ENCODE results near the gene CDKN2AIP.
"Not testable (repeated sequence)": the region's sequence is repeated elsewhere in the genome, so short reads cannot be mapped to it uniquely, and the experiment has no call there.

Gene CDKN2AIP

GRCh38 chr4:183448436-183448835 lies 4.0 kb downstream of the CDKN2AIP start:
- Histone ChIP-seq H3K9me3 (ENCODE audit: insufficient read depth, low read length) (no peaks in the 10 kb centered on the region), H3K27me3 (ENCODE audit: insufficient read depth, insufficient read length) (no peaks in the 10 kb centered on the region), H3K9ac (ENCODE audit: insufficient read length, low read depth) (no peak overlapping the region), H3K4me1 (ENCODE audit: insufficient read depth, insufficient read length) (peaks cover 4% of the 10 kb centered on the region), H3K36me3 (ENCODE audit: insufficient read depth, insufficient read length, low read length) (peaks cover 52% of the 10 kb centered on the region), H3K4me3 (ENCODE audit: insufficient read length, low read depth) (no peak overlapping the region)
- TF ChIP-seq ZNF274 (IDR thresholded peaks at IDR 0.05; ENCODE audit: low read depth, low read length) (no peak), YY1 (IDR thresholded peaks at IDR 0.05; ENCODE audit: insufficient read depth, insufficient read length) (no peak), SUZ12 (IDR thresholded peaks at IDR 0.05; ENCODE audit: extremely low read depth, insufficient read depth, insufficient read length) (no peak)
- DNase-seq (ENCODE audit: low read depth, low spot score): no peak

DNA sequence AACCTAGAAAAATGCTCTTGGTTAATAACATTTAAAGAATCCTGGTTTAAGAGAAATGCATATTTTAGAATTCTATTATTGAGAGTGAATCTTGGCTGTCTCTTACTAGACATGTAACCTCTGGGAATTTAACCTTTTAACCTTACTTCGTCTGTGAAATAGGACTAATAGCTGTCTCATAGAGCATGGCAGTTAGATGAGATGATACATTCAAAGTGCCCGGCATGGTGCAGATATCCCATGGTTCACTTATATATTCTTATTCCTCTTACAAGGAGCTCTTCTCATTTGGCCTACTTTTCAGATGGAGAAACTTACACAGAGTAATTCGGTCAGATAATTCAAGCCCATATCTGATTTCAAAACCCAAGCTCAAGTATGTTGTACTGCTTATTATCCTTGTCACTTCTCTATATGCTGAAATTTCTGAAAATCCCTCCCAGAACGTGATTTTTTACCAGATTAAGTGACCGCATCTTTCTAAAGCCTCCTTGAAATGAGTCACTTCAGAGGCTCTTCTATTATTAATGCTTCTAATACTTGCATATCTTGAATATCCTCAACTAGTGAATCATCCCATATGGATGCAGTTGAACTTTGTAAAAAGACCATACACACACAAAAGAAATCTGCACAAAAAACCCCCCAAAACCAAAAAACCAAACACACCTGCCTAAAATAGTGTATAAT lies 4.9 kb downstream of the CDKN2AIP start:
- Histone ChIP-seq H3K9me3 (ENCODE audit: insufficient read depth, low read length) (no peaks in the 10 kb centered on the region), H3K9ac (ENCODE audit: insufficient read length, low read depth) (no peak overlapping the region), H3K4me1 (ENCODE audit: insufficient read depth, insufficient read length) (peaks cover 4% of the 10 kb centered on the region), H3K4me3 (ENCODE audit: insufficient read length, low read depth) (no peak overlapping the region), H3K27me3 (ENCODE audit: insufficient read depth, insufficient read length) (no peaks in the 10 kb centered on the region), H3K36me3 (ENCODE audit: insufficient read depth, insufficient read length, low read length) (peaks cover 52% of the 10 kb centered on the region)
- TF ChIP-seq YY1 (IDR thresholded peaks at IDR 0.05; ENCODE audit: insufficient read depth, insufficient read length): no peak
- no peak for TF ChIP-seq SUZ12 (IDR thresholded peaks at IDR 0.05; ENCODE audit: extremely low read depth, insufficient read depth, insufficient read length)
- no peak for TF ChIP-seq ZNF274 (IDR thresholded peaks at IDR 0.05; ENCODE audit: low read depth, low read length)
- DNase-seq (ENCODE audit: low read depth, low spot score): no peak

DNA sequence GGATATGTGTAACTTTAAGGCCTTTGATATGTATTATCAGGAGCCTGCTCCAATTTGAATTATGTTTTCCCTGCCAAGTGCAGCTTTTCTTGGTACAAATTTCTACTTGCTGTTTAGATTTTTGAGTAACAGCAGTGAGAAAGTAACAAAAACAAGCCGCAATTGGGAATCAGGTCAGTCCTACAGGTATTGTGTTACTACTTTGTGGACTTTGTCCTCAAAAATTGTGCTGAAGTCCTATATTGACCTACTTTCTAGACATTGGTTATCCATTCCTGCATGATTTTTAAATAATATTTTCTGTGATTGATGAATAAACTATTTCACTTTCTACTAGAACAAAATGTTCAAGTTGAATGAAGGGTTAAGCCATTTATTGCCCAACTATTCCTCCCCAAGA lies 5.7 kb downstream of the CDKN2AIP start:
- H3K9me3 ChIP-seq (ENCODE audit: insufficient read depth, low read length): no peaks in the 10 kb centered on the region
- no peak overlapping the region for H3K4me3 ChIP-seq (ENCODE audit: insufficient read length, low read depth)
- TF ChIP-seq SUZ12 (IDR thresholded peaks at IDR 0.05; ENCODE audit: extremely low read depth, insufficient read depth, insufficient read length) (no peak), ZNF274 (IDR thresholded peaks at IDR 0.05; ENCODE audit: low read depth, low read length) (no peak), YY1 (IDR thresholded peaks at IDR 0.05; ENCODE audit: insufficient read depth, insufficient read length) (no peak)
- DNase-seq (ENCODE audit: low read depth, low spot score): no peak
- H3K4me1 ChIP-seq (ENCODE audit: insufficient read depth, insufficient read length): peaks cover 4% of the 10 kb centered on the region
- peaks cover 52% of the 10 kb centered on the region for H3K36me3 ChIP-seq (ENCODE audit: insufficient read depth, insufficient read length, low read length)
- H3K27me3 ChIP-seq (ENCODE audit: insufficient read depth, insufficient read length): no peaks in the 10 kb centered on the region
- H3K9ac ChIP-seq (ENCODE audit: insufficient read length, low read depth): no peak overlapping the region

DNA sequence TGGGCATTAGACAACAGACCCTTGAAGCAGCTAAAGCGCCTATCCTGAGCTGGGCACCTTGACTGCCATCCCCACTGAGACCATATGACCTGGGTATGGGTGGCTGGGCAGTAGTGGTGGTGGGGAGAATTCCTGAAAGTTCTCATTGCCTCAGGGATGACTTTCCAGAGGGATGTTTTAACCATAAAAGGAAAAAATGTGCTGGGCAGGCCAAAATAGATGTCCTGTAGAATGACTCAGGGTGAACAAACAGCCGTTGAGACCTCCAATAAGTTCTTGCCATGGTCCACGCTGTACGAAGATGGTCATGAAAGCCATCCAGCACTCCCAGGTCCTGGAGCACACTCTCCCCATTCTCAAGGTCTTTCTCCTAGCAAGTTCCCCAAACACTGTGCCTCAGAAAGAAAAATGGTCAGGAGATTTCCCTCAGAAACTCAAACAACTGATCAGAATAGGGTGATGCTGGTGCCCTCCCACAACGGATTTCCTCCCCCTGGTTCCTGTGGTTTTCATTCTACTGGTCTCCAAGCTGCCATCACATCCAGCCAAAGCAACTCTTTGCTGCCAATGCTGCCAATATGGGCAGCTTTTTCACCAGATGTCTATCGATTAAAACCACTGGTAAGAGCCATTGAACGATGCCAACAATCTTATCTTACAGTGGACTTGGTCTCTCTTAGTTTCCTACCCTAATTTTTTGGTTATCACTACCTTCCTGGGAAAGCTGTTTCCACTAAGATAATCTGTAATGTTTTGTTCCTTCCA lies 11.2 kb downstream of the CDKN2AIP start:
- Histone ChIP-seq H3K9me3 (ENCODE audit: insufficient read depth, low read length) (no peaks in the 10 kb centered on the region; the same call in 1 of the 2 replicates), H3K9ac (ENCODE audit: insufficient read length, low read depth) (no peak overlapping the region), H3K4me1 (ENCODE audit: insufficient read depth, insufficient read length) (no peaks in the 10 kb centered on the region), H3K4me3 (ENCODE audit: insufficient read length, low read depth) (no peak overlapping the region), H3K36me3 (ENCODE audit: insufficient read depth, insufficient read length, low read length) (peaks cover 1% of the 10 kb centered on the region), H3K27me3 (ENCODE audit: insufficient read depth, insufficient read length) (no peaks in the 10 kb centered on the region)
- DNase-seq (ENCODE audit: low read depth, low spot score): no peak
- no peak for TF ChIP-seq ZNF274 (IDR thresholded peaks at IDR 0.05; ENCODE audit: low read depth, low read length)
- no peak for TF ChIP-seq SUZ12 (IDR thresholded peaks at IDR 0.05; ENCODE audit: extremely low read depth, insufficient read depth, insufficient read length)
- TF ChIP-seq YY1 (IDR thresholded peaks at IDR 0.05; ENCODE audit: insufficient read depth, insufficient read length): no peak

- DNase-seq (ENCODE audit: low read depth, low spot score): no peak
- H3K4me3 ChIP-seq (ENCODE audit: insufficient read length, low read depth): no peak overlapping the region
- no peaks in the 10 kb centered on the region for H3K27me3 ChIP-seq (ENCODE audit: insufficient read depth, insufficient read length)
- TF ChIP-seq ZNF274 (IDR thresholded peaks at IDR 0.05; ENCODE audit: low read depth, low read length): no peak
- no peak for TF ChIP-seq SUZ12 (IDR thresholded peaks at IDR 0.05; ENCODE audit: extremely low read depth, insufficient read depth, insufficient read length)
- TF ChIP-seq YY1 (IDR thresholded peaks at IDR 0.05; ENCODE audit: insufficient read depth, insufficient read length): no peak
- H3K9ac ChIP-seq (ENCODE audit: insufficient read length, low read depth): no peak overlapping the region
- no peaks in the 10 kb centered on the region for H3K36me3 ChIP-seq (ENCODE audit: insufficient read depth, insufficient read length, low read length)
- H3K9me3 ChIP-seq (ENCODE audit: insufficient read depth, low read length): no peaks in the 10 kb centered on the region; the same call in 1 of the 2 replicates
- no peaks in the 10 kb centered on the region for H3K4me1 ChIP-seq (ENCODE audit: insufficient read depth, insufficient read length)
Measured at GRCh38 chr4:183458005-183458404, 13.6 kb downstream of the CDKN2AIP start.

DNA sequence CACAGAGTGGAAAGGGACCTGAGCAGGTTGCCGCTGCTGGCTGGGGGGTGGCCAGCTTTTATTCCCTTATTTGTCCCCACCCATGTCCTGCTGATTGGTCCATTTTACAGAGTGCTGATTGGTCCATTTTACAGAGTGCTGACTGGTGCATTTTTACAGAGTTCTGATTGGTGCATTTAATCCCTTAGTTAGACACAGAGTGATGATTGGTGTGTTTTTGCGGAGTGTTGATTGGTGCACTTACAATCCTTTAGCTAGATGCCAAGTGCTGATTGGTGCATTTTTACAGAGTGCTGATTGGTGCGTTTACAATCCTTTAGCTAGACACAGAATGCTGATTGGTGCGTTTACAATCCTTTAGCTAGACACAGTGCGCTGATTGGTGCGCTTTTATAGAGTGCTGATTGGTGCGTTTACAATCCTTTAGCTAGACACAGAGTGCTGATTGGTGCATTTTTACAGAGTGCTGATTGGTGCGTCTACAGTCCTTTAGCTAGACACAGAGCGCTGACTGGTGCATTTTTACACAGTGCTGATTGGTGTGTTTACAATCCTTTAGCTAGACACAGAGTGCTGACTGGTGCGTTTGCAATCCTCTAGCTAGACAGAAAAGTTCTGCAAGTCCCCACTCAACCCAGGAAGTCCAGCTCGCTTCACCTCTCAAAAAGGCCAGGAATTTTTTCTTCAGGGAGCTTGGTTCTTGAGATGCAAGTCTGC lies 19.6 kb downstream of the CDKN2AIP start:
- not testable (repeated sequence) for H3K9ac ChIP-seq (ENCODE audit: insufficient read length, low read depth); H3K36me3 ChIP-seq (ENCODE audit: insufficient read depth, insufficient read length, low read length); H3K9me3 ChIP-seq (ENCODE audit: insufficient read depth, low read length); H3K4me1 ChIP-seq (ENCODE audit: insufficient read depth, insufficient read length); DNase-seq (ENCODE audit: low read depth, low spot score); H3K27me3 ChIP-seq (ENCODE audit: insufficient read depth, insufficient read length); H3K4me3 ChIP-seq (ENCODE audit: insufficient read length, low read depth)

GRCh38 chr4:183465879-183466278 lies 21.4 kb downstream of the CDKN2AIP start:
- H3K9ac ChIP-seq (ENCODE audit: insufficient read length, low read depth); DNase-seq (ENCODE audit: low read depth, low spot score); H3K9me3 ChIP-seq (ENCODE audit: insufficient read depth, low read length); H3K4me3 ChIP-seq (ENCODE audit: insufficient read length, low read depth); H3K27me3 ChIP-seq (ENCODE audit: insufficient read depth, insufficient read length); H3K4me1 ChIP-seq (ENCODE audit: insufficient read depth, insufficient read length); H3K36me3 ChIP-seq (ENCODE audit: insufficient read depth, insufficient read length, low read length): not testable (repeated sequence)

Measured in NT2/D1 (cell line).